H1 (cell line): ENCODE data around the gene FGF3. TPM values are rescaled to one million over a fixed set of nuclear protein-coding genes. Genes with fewer than 3 reads are reported as not detected.

ENCODE experiments used
- CTCF ChIA-PET: fragments of 300-600 bp; sonication (Branson Sonifier 250); formaldehyde crosslinking; loops from one replicate; lab custom pipeline; 2021; ENCODE audit not compliant: partially characterized antibody; lab: Charles Lee
- POLR2A ChIA-PET: fragments of 300-600 bp; sonication (Branson Sonifier 250); formaldehyde crosslinking; loops from one replicate; lab custom pipeline; 2021; ENCODE audit warnings: inconsistent platforms; ENCODE audit not compliant: partially characterized antibody; lab: Charles Lee
- DNase-seq, 2 experiments: peaks; one replicate each; pipeline versions ENCODE4 v3.0.0 to v3.0.0-alpha.2; 2010 to 2022; ENCODE audit warnings: low spot score in 2 of 2, low read depth in 1 of 2, mixed read lengths in 1 of 2
- FAIRE-seq: peaks from 2 replicates; lab custom pipeline; 2011; peaks lifted over from hg19 to GRCh38; lab: Jason Lieb, UNC
- H2AFZ ChIP-seq: 2 replicates; pipeline ENCODE4 v1.8.1; 2012; ENCODE audit warnings: low read length, inconsistent platforms
- H2AK5ac ChIP-seq: 2 replicates; pipeline ENCODE4 v1.6.1; 2013; ENCODE audit warnings: low read depth, low read length
- H2BK120ac ChIP-seq: replicated peaks from 2 replicates; pipeline ENCODE3; 2013; ENCODE audit warnings: low read depth, low read length, inconsistent platforms
- H2BK12ac ChIP-seq: 2 replicates; pipeline ENCODE4 v1.6.1; 2013; ENCODE audit warnings: low read depth, low read length
- H2BK15ac ChIP-seq: 2 replicates; pipeline ENCODE4 v1.6.1; 2013; ENCODE audit warnings: low read length
- H2BK20ac ChIP-seq: 2 replicates; pipeline ENCODE4 v1.6.1; 2013; ENCODE audit warnings: low read length
- H2BK5ac ChIP-seq: 2 replicates; pipeline ENCODE4 v1.6.1; 2013; ENCODE audit warnings: low read depth, low read length
- H3K14ac ChIP-seq: 2 replicates; pipeline ENCODE4 v1.6.1; 2013; ENCODE audit warnings: inconsistent platforms; ENCODE audit not compliant: insufficient read length
- H3K18ac ChIP-seq: 2 replicates; pipeline ENCODE4 v1.6.1; 2013; ENCODE audit warnings: low read length; ENCODE audit errors: extremely low read depth
- H3K23ac ChIP-seq: 2 replicates; pipeline ENCODE4 v1.6.1; 2013; ENCODE audit warnings: inconsistent platforms; ENCODE audit not compliant: insufficient read length
- H3K23me2 ChIP-seq: 2 replicates; pipeline ENCODE4 v1.6.1; 2013; ENCODE audit warnings: low read depth, low read length
- H3K27ac ChIP-seq: 2 replicates; pipeline ENCODE4 v1.6.1; 2011; ENCODE audit warnings: low read depth, low read length, inconsistent platforms
- H3K27me3 ChIP-seq, 4 experiments: replicated peaks in 1 of 4; 1 replicate in 1 of 4; 2 replicates in 3 of 4; pipeline versions ENCODE4 v1.6.1 to v1.8.1; 2011 to 2013; ENCODE audit warnings: low read length in 3 of 4, mild to moderate bottlenecking in 3 of 4, inconsistent platforms in 2 of 4, mixed read lengths in 2 of 4, moderate library complexity in 1 of 4; ENCODE audit not compliant: control insufficient read depth in 3 of 4, insufficient read depth in 3 of 4; ENCODE audit errors: extremely low read depth in 1 of 4
- H3K36me3 ChIP-seq, 4 experiments: 2 replicates each; pipeline versions ENCODE4 v1.6.1 to v1.8.1; 2011 to 2013; ENCODE audit warnings: mild to moderate bottlenecking in 4 of 4, low read length in 3 of 4, moderate library complexity in 2 of 4, control low read depth in 1 of 4, inconsistent platforms in 1 of 4; ENCODE audit not compliant: insufficient read depth in 4 of 4, control insufficient read depth in 2 of 4
- H3K4ac ChIP-seq: replicated peaks from 2 replicates; pipeline ENCODE3; 2013; ENCODE audit warnings: low read length, low read depth, mixed read lengths, inconsistent platforms; ENCODE audit not compliant: insufficient read length
- H3K4me1 ChIP-seq, 4 experiments: replicated peaks in 1 of 4; 1 replicate in 1 of 4; 2 replicates in 3 of 4; pipeline versions ENCODE4 v1.6.1 to v1.8.1; 2011 to 2013; ENCODE audit warnings: low read length in 3 of 4, inconsistent platforms in 2 of 4, mixed read lengths in 1 of 4; ENCODE audit not compliant: insufficient read depth in 4 of 4, control insufficient read depth in 3 of 4
- H3K4me2 ChIP-seq, 2 experiments: 2 replicates each; pipeline versions ENCODE4 v1.6.1 to v1.8.1; 2011 to 2013; ENCODE audit warnings: low read depth in 2 of 2, low read length in 2 of 2, control low read depth in 1 of 2, inconsistent platforms in 1 of 2, mild to moderate bottlenecking in 1 of 2; ENCODE audit not compliant: insufficient read depth in 1 of 2
- H3K4me3 ChIP-seq, 4 experiments: fragments of 200-600, 300-600 bp in 1 of 4; sonication (generic), shearing (Covaris generic), sonication (Bioruptor Twin) in 1 of 4; 2 replicates each; pipeline versions ENCODE4 v1.5.1 to v1.8.1; 2011 to 2016; ENCODE audit warnings: low read length in 4 of 4, low read depth in 3 of 4, control low read depth in 2 of 4, inconsistent platforms in 2 of 4, mild to moderate bottlenecking in 2 of 4, mixed read lengths in 1 of 4, moderate library complexity in 1 of 4; ENCODE audit not compliant: insufficient read depth in 2 of 4; ENCODE audit errors: extremely low read depth in 1 of 4
- H3K56ac ChIP-seq: replicated peaks from 2 replicates; pipeline ENCODE3; 2013; ENCODE audit warnings: low read depth, mild to moderate bottlenecking, mixed read lengths, low read length, inconsistent platforms; ENCODE audit not compliant: insufficient read length
- H3K79me1 ChIP-seq: 2 replicates; pipeline ENCODE4 v1.6.1; 2013; ENCODE audit warnings: low read depth, low read length, control low read depth
- H3K79me2 ChIP-seq, 2 experiments: 2 replicates each; pipeline versions ENCODE4 v1.6.1 to v1.8.1; 2012 to 2013; ENCODE audit warnings: low read length in 2 of 2, mild to moderate bottlenecking in 2 of 2, inconsistent platforms in 1 of 2; ENCODE audit not compliant: insufficient read depth in 2 of 2, control insufficient read depth in 1 of 2
- H3K9ac ChIP-seq, 4 experiments: replicated peaks in 1 of 4; 1 replicate in 1 of 4; 2 replicates in 3 of 4; pipeline versions ENCODE4 v1.6.1 to v1.8.1; 2011 to 2013; ENCODE audit warnings: low read depth in 3 of 4, low read length in 3 of 4, control low read depth in 2 of 4, mild to moderate bottlenecking in 2 of 4, moderate library complexity in 2 of 4, inconsistent platforms in 1 of 4; ENCODE audit errors: extremely low read depth in 1 of 4
- H3K9me3 ChIP-seq, 2 experiments: 2 replicates each; pipeline versions ENCODE4 v1.6.1 to v1.8.1; 2012 to 2013; ENCODE audit warnings: mild to moderate bottlenecking in 2 of 2, moderate library complexity in 2 of 2, control low read depth in 1 of 2, inconsistent platforms in 1 of 2, low read depth in 1 of 2, low read length in 1 of 2, mixed read lengths in 1 of 2; ENCODE audit not compliant: insufficient read depth in 2 of 2
- H4K20me1 ChIP-seq, 2 experiments: replicated peaks in 1 of 2; 2 replicates each; pipeline versions ENCODE3 to v1.8.1; 2011 to 2013; ENCODE audit warnings: inconsistent platforms in 2 of 2, low read length in 2 of 2, mild to moderate bottlenecking in 1 of 2; ENCODE audit not compliant: insufficient read depth in 2 of 2, control insufficient read depth in 1 of 2
- H4K5ac ChIP-seq: 2 replicates; pipeline ENCODE4 v1.6.1; 2013; ENCODE audit warnings: low read length, low read depth, mixed read lengths, inconsistent platforms; ENCODE audit not compliant: insufficient read length
- H4K8ac ChIP-seq: 2 replicates; pipeline ENCODE4 v1.8.0; 2013; ENCODE audit warnings: mild to moderate bottlenecking, moderate library complexity, low read length, inconsistent platforms; ENCODE audit not compliant: insufficient read depth; ENCODE audit errors: extremely low read depth
- H4K91ac ChIP-seq: replicated peaks from 2 replicates; pipeline ENCODE3; 2013; ENCODE audit warnings: low read length, mixed read lengths, inconsistent platforms; ENCODE audit not compliant: insufficient read length
- E2F6 ChIP-seq: IDR thresholded peaks from 2 replicates; pipeline ENCODE4 v1.6.1; 2012; ENCODE audit warnings: inconsistent platforms
- EGR1 ChIP-seq: IDR thresholded peaks from 2 replicates; pipeline ENCODE4 v1.6.1; 2011; ENCODE audit warnings: low read depth, low read length, borderline replicate concordance
- FOSL1 ChIP-seq: IDR thresholded peaks from 2 replicates; pipeline ENCODE4 v1.6.1; 2011; ENCODE audit warnings: mild to moderate bottlenecking, low read depth, low read length, moderate library complexity; ENCODE audit not compliant: insufficient read depth
- SIN3A ChIP-seq, 2 experiments: IDR thresholded peaks in 1 of 2; conservative IDR thresholded peaks in 1 of 2; 2 replicates each; pipeline ENCODE4 v1.6.1; 2011 to 2012; ENCODE audit warnings: low read length in 2 of 2, improper control_type of control experiment in 1 of 2, low read depth in 1 of 2, mild to moderate bottlenecking in 1 of 2
- SRF ChIP-seq: IDR thresholded peaks from 2 replicates; pipeline ENCODE4 v1.6.1; 2011; ENCODE audit warnings: mild to moderate bottlenecking, low read depth, low read length, moderate library complexity
- SUZ12 ChIP-seq: fragments of 200-600 bp; sonication (generic); IDR thresholded peaks from 2 replicates; pipeline ENCODE4 v1.6.1; 2012; ENCODE audit warnings: mild to moderate bottlenecking, inconsistent platforms, low read length, moderate library complexity, mixed read lengths
- WGBS, 2 experiments: shearing (Covaris generic) in 1 of 2; methylation state at CpG; one replicate each; pipeline versions ENCODE4 v1.1.6 to v1.1.7; 2013 to 2015; ENCODE audit warnings: low lambda C conversion rate in 2 of 2, mixed read lengths in 2 of 2, inconsistent platforms in 1 of 2, low coverage in 1 of 2, missing lambda C conversion rate in 1 of 2; ENCODE audit not compliant: insufficient replicate concordance in 2 of 2, insufficient coverage in 1 of 2, insufficient read length in 1 of 2; ENCODE audit errors: extremely low coverage in 1 of 2, missing lambda C conversion rate in 1 of 2; 5-methylcytosine and 5-hydroxymethylcytosine counted together
- polyA plus RNA-seq, 7 experiments: library from polyadenylated mRNA; depleted of rRNA in 3 of 7; stranded (reverse) in 5 of 7; unstranded in 2 of 7; fragments of >200 nt in 5 of 7; fragments of 200-250 nt in 2 of 7; gene quantifications; 1 replicate in 5 of 7; 2 replicates in 1 of 7; 4 replicates in 1 of 7; pipeline versions ENCODE4 v1.2.1 to v1.2.3, GENCODE V29; 2011 to 2013; ENCODE audit warnings: missing spikeins in 2 of 7, mixed read lengths in 2 of 7
- total RNA-seq: library from RNA; stranded (reverse); fragmentation: NEBNext Ultra II Directional; extraction: Animal tissue kit (Norgen Biotek cat#: 25700); gene quantifications from 2 replicates; pipeline ENCODE4 v1.2.1, GENCODE V29; 2021
- TF ChIP-seq, protein P1 (sequence below): IDR thresholded peaks from 2 replicates; pipeline ENCODE4 v1.6.1; 2011; ENCODE audit warnings: low read depth, mild to moderate bottlenecking, low read length; ENCODE audit not compliant: insufficient read depth

FGF3 gene
- total and polyA plus RNA-seq, 2 of the 8 experiments (the other 6 are each of a cell fraction or from before 2014, with no cell fraction given): not detected

DNA sequence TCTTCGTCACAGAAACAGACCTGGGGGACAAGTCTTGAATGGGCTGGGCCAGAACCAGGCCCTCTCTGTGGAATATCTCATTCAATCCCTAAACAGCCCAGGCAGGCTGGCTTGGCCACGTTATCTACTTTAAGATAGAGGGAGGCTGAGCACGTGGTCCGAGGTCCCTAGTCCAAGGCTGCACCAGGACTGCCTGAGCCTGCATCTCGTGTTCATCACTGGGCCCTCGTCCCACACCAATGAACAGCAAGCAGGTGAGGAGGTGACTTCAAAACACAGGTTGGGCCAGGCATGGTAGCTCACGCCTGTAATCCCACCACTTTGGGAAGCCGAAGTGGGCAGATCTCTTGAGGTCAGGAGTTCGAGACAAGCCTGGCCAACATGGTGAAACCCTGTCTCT is 20.3 kb upstream of the FGF3 start:
- Histone ChIP-seq H3K18ac (no peak overlapping the region), H3K56ac (no peak overlapping the region), H3K36me3 (no peaks in the 10 kb centered on the region), H2BK20ac (0 out of 2 replicates have a peak overlapping the region, but pooled peaks have one; percentile 43), H3K79me2 (no peaks in the 10 kb centered on the region), H2BK5ac (no peak overlapping the region), H2AK5ac (no peak overlapping the region), H3K14ac (no peak overlapping the region), H3K23me2 (peaks cover 10% of the 10 kb centered on the region; the same call in 1 of the 2 replicates), H2BK120ac (no peak overlapping the region), H2BK15ac (no peak overlapping the region), H3K9me3 (peaks cover 0 to 3% of the 10 kb centered on the region in 2 experiments; a peak in 1 of 4 replicates), H3K23ac (no peak overlapping the region), H4K8ac (no peak overlapping the region), H3K4me3 (no peak overlapping the region), H3K4ac (no peak overlapping the region), H4K5ac (no peak overlapping the region), H3K9ac (no peak overlapping the region), H4K20me1 (peaks cover 0 to 3% of the 10 kb centered on the region in 2 experiments), H3K27ac (no peak overlapping the region), H3K4me2 (no peak overlapping the region), H4K91ac (no peak overlapping the region), H3K4me1 (peaks cover 0 to 11% (median 2%) of the 10 kb centered on the region in 4 experiments; a peak in 4 of 7 replicates), H3K27me3 (peaks cover 0 to 2% (median 0%) of the 10 kb centered on the region in 4 experiments; a peak in 2 of 7 replicates), H2AFZ (no peak overlapping the region), H2BK12ac (peak overlapping the region; percentile 33; the same call in 1 of the 2 replicates), H3K79me1 (no peaks in the 10 kb centered on the region)
- TF ChIP-seq SUZ12 (no peak), EGR1 (no peak), E2F6 (no peak), FOSL1 (no peak), SIN3A (conservative IDR thresholded peaks at IDR 0.05 in 1 of 2, IDR thresholded peaks at IDR 0.05 in 1 of 2; ENCODE audit: low read depth in 1 of 2, low read length in 2 of 2) (no peak), SRF (no peak)
- TF ChIP-seq, protein P1, sequence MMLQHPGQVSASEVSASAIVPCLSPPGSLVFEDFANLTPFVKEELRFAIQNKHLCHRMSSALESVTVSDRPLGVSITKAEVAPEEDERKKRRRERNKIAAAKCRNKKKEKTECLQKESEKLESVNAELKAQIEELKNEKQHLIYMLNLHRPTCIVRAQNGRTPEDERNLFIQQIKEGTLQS: no peak
- no peak for FAIRE-seq
- WGBS, 2 experiments: 89% methylated on average over 8 of the region's 9 CpGs; no CpG with 5 or more reads in 1 of the 2 experiments
- no peak for DNase-seq
- POLR2A ChIA-PET: no interaction called here
- CTCF ChIA-PET: interaction anchor here (0.6 to 1.9 kb wide), 5 partner anchors 9 to 529 kb away, joined by 3 to 4 read pairs (median 3); no protein-coding TSS in a partner anchor
